GM20000 (cell line): Measurements from ENCODE around the gene TSPAN11.

ENCODE experiments used
- DNase-seq: peaks from one replicate; pipeline ENCODE4 v3.0.0; 2012; ENCODE audit warnings: low spot score
- TF ChIP-seq, protein P1 (sequence below): IDR thresholded peaks from 2 replicates; pipeline ENCODE4 v1.5.1; 2012; ENCODE audit warnings: mild to moderate bottlenecking, control low read depth; ENCODE audit errors: extremely low read depth, missing control alignments

TSPAN11 gene

DNA sequence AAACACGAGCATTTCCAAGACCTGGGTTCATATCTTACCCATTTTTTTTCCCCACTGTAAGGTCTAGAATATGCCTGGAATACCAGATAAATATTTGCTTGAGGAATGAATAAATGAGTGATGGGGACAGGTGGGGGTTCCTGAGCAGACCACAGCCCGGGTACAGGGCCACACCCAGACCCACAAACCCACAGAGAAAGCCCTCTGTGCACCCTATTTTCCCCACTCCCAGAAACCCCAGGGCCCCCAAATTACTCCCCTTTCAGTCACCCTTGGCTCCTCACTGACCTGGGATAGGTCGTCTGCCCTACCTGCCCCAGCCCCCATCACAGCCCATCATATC lies 80.6 kb downstream of the TSPAN11 start:
- DNase-seq, result no peak
- TF ChIP-seq, protein P1, sequence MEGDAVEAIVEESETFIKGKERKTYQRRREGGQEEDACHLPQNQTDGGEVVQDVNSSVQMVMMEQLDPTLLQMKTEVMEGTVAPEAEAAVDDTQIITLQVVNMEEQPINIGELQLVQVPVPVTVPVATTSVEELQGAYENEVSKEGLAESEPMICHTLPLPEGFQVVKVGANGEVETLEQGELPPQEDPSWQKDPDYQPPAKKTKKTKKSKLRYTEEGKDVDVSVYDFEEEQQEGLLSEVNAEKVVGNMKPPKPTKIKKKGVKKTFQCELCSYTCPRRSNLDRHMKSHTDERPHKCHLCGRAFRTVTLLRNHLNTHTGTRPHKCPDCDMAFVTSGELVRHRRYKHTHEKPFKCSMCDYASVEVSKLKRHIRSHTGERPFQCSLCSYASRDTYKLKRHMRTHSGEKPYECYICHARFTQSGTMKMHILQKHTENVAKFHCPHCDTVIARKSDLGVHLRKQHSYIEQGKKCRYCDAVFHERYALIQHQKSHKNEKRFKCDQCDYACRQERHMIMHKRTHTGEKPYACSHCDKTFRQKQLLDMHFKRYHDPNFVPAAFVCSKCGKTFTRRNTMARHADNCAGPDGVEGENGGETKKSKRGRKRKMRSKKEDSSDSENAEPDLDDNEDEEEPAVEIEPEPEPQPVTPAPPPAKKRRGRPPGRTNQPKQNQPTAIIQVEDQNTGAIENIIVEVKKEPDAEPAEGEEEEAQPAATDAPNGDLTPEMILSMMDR, result no peak

- DNase-seq, result no peak
- TF ChIP-seq, protein P1, result no peak
Observed at GRCh38 chr12:31007636-31008175, 81.2 kb downstream of the TSPAN11 start.

DNA sequence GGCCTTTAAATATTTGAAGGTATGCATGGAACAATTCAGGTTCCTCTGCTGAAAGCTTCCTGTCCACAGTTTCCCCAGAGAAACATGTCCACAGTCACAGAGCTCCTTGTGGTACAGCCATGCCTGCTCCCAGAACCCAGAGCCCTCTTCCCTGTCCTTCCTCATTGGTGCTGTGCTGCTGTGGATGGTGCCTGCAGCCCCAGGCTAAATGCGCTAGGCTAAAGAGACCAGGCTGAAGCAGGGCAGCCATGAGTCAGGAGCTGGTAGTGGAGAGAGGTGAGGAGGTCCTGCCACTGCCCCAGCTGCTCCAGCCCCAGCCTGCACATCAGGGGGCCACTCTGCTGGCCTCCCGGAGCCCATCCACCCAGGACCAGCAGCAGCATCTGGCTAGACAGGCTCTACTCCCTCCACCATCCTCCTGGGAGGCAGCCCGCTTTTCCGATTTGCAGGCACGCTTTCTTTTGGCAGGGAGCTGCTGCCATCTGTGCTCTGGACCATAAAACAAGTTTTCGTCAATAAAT lies 81.8 kb downstream of the TSPAN11 start:
- TF ChIP-seq, protein P1, result no peak
- DNase-seq, result no peak

DNA sequence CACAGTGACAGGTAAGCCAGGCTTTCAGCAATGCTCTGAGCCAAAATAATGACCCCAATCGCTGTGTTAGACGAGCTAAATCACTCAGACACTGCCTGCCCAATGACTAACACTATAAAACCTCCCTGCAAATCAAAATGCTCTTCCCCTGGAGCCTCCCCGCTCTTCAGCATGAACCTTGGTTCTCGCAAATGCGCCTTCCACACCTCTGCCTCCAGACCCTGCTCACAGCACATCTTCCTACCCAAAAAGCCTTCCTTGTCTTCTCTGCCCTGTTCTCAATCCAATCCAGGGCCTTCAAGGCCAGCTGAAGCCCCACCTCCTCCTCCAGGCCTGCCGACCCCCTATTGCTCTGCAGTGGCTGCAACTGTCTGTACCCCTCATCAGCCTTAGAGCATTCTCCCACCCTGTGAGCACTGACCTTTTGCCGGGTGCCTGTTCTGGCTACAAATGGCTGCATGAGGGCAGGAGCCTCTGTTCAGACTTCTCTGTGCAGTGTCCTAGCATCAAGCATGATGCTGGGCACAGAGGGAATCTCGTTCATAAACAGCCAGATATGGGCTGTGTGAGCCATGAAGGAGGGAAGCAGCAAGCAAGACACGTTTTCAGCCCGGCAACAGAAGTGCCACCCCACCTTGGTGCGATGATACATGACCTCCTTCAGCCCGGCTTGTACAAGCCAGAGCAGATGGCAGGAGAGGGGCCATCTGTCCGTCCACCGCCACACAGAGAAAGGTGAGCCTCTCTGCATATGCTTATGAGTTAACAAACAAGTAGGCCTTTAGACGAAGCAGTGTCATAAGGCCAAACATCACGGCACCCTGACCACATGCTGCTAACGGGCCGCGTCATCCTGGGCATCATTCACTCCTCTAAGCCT lies 82.7 kb downstream of the TSPAN11 start:
- no peak for DNase-seq
- TF ChIP-seq, protein P1, result no peak

DNA sequence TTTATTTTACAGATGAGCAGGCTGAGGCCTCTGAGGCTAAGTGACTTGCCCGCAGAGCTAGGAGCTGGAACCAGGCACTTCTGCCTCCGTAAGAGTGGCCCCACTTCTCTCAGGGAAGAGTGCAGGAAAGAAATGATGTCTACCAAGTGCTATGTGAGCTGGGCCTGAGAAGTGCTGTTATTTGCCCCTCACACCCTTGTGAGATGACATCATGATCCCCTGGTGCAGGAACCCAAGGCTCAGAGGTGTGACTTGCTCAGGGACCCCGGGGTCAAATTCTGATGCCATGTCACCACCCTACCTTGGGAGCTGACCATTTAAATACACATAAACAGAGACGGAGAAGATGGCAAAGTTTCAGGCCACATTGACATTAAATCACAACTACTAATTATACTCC lies 83.4 kb downstream of the TSPAN11 start:
- TF ChIP-seq, protein P1, result no peak
- DNase-seq, result no peak

GRCh38 chr12:31011336-31011735 lies 84.8 kb downstream of the TSPAN11 start:
- DNase-seq, result no peak
- TF ChIP-seq, protein P1, result no peak
